Muscle of arm (tissue), 12 donors: ENCODE results near the gene MAP1LC3A. TPM values are rescaled to one million over a fixed set of nuclear protein-coding genes. Genes with fewer than 3 reads are reported as not detected.

Experiments used
- DNase-seq: peaks from one replicate; pipeline ENCODE4 v3.0.0-alpha.2; 2013
- polyA plus RNA-seq, 12 donors: library from polyadenylated mRNA; unstranded; fragments of 120-200 nt; gene quantifications; one replicate each; pipeline ENCODE4 v1.2.1, GENCODE V29; 2013; ENCODE audit not compliant: insufficient read length in 12 of 12

The MAP1LC3A gene
- polyA plus RNA-seq, 12 donors: 12.6 to 30.7 (median 16.5) TPM; not detected in 2

DNA sequence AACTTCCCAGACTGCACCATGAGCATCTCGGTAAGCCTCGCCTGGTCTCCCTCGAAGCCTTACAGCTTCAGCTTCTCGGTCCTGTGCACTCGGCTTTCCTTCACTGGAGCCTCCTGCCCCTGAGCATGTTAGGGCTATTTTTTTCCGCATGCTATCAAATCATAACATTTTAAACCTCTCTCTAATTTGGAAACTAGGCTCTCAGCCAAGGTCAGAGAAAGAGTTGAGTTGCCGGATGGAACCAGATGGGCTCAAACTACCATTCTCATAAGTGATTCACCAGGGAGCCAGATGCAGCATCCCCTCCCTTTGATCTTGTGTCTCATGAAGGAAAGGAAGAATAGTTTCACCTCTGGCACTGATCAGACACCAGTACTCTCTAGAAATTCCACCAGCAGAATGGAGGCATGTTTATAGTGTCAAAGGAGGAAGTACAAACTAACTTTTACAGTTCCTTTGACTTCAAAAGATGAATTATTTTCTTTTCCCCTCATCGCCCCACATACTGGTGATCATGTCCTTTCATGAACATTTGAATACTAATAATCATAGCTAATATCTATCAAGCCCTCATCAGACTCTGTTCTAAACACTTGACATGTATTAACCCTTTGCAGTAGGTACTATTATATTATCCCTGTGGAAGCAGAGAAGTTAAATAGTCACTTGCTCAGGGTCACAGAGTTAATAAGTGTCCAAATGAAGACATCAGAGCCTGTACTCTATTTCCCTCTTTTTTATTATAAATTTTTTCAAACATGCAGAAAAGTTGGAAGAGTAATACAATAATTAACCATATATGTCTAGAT lies 46.7 kb downstream of the MAP1LC3A start:
- DNase-seq: no peak

- no peak for DNase-seq
These were observed 48.5 kb downstream of the MAP1LC3A start for GRCh38 chr20:34607066-34607465.

Other genes starting within 250 kb of the MAP1LC3A start
- 10 to 100 TPM in 11 of 12 donors, not detected in 1; 13.1 to 38.0 (median 31.3) TPM for gene ITCH, start 195.4 kb upstream of the MAP1LC3A start, polyA plus RNA-seq
- gene DYNLRB1, start 42.3 kb upstream of the MAP1LC3A start, polyA plus RNA-seq: 100 to 1,000 TPM in 11 of 12 donors, not detected in 1; 108 to 188 (median 121) TPM
- gene PIGU, start 118.4 kb downstream of the MAP1LC3A start, polyA plus RNA-seq: 10 to 100 TPM in 11 of 12 donors, not detected in 1; 20.4 to 34.8 (median 26.2) TPM
- gene TP53INP2, start 145.6 kb downstream of the MAP1LC3A start, polyA plus RNA-seq: 10 to 100 TPM in 5 of 12 donors, 1 to 10 TPM in 6, not detected in 1; 7.4 to 13.2 (median 10.0) TPM